HCT116 (cell line): Measurements from ENCODE around the gene ACTN3. TPM values are rescaled to one million over a fixed set of nuclear protein-coding genes. Genes with fewer than 3 reads are reported as not detected.
"Not testable (repeated sequence)": the region's sequence is repeated elsewhere in the genome, so short reads cannot be mapped to it uniquely, and the experiment has no call there.

Experiments used
- ATAC-seq: fragments of 200-7000 bp; cut with Tn5 transposase; 2 replicates; pipeline ENCODE4 v1.9.1; 2020; ENCODE audit warnings: mild to moderate bottlenecking, moderate library complexity
- BruUV-seq: library from RNA; stranded (reverse); fragments of 400-500 nt; replicated peaks from 2 replicates; lab custom pipeline; 2021; lab: Mats Ljungman, UMichigan
- CTCF ChIA-PET: fragments of 300-600 bp; sonication (Branson Sonifier 250); formaldehyde crosslinking; loops from one replicate; lab custom pipeline; 2021; ENCODE audit warnings: antibody characterized with exemption; lab: Charles Lee
- POLR2A ChIA-PET: fragments of 300-600, 350-600 bp; sonication (Branson Sonifier 250); formaldehyde crosslinking; loops from one replicate; lab custom pipeline; 2021; ENCODE audit warnings: antibody characterized with exemption; lab: Charles Lee
- RAD21 ChIA-PET, 2 experiments: fragments of 300-600 bp; sonication (Branson Sonifier 250); formaldehyde crosslinking; loops; one replicate each; lab custom pipeline; 2023; ENCODE audit warnings: low total read pairs in 2 of 2; ENCODE audit not compliant: uncharacterized antibody in 2 of 2, unreplicated experiment in 2 of 2, low non-redundant PET in 1 of 2; lab: Charles Lee
- DNase-seq: peaks from one replicate; pipeline ENCODE4 v3.0.0-alpha.2; 2010; ENCODE audit warnings: low read depth, low spot score
- H2AFZ ChIP-seq: fragments of 200-600 bp; shearing (Covaris generic), sonication (generic); 2 replicates; pipeline ENCODE4 v1.6.1; 2017; ENCODE audit warnings: low read depth, mixed run types, mixed read lengths, antibody characterized with exemption, low read length; ENCODE audit not compliant: poor library complexity, severe bottlenecking
- H3K27ac ChIP-seq: 2 replicates; pipeline ENCODE4 v1.5.1; 2012; ENCODE audit warnings: low read depth, low read length
- H3K27me3 ChIP-seq: fragments of 200-600 bp; sonication (generic); 2 replicates; pipeline ENCODE4 v1.6.1; 2016; ENCODE audit warnings: mixed run types, low read length, mixed read lengths; ENCODE audit not compliant: insufficient read depth
- H3K36me3 ChIP-seq, 2 experiments: fragments of 200-500 bp in 1 of 2; fragments of 200-600 bp in 1 of 2; sonication (Bioruptor generic) in 1 of 2; sonication (generic) in 1 of 2; 2 replicates each; pipeline versions ENCODE4 v1.5.1 to v1.6.1; 2014 to 2016; ENCODE audit warnings: low read length in 2 of 2, inconsistent platforms in 1 of 2, mixed read lengths in 1 of 2, mixed run types in 1 of 2; ENCODE audit not compliant: insufficient read depth in 2 of 2, control insufficient read depth in 1 of 2
- H3K4me1 ChIP-seq, 2 experiments: fragments of 200-600 bp in 1 of 2; sonication (generic) in 1 of 2; 2 replicates each; pipeline versions ENCODE4 v1.5.1 to v1.6.1; 2012 to 2017; ENCODE audit warnings: low read length in 2 of 2, inconsistent platforms in 1 of 2, mild to moderate bottlenecking in 1 of 2, mixed read lengths in 1 of 2, mixed run types in 1 of 2, moderate library complexity in 1 of 2; ENCODE audit not compliant: insufficient read depth in 2 of 2, control insufficient read depth in 1 of 2
- H3K4me2 ChIP-seq: fragments of 200-600 bp; sonication (generic); 2 replicates; pipeline ENCODE4 v1.6.1; 2017; ENCODE audit warnings: mixed run types, low read length, mixed read lengths
- H3K4me3 ChIP-seq, 2 experiments: fragments of 200-600 bp in 1 of 2; sonication (generic) in 1 of 2; replicated peaks in 1 of 2; 2 replicates each; pipeline ENCODE4 v1.5.1; 2011 to 2016; ENCODE audit warnings: low read length in 2 of 2, control low read depth in 1 of 2, low read depth in 1 of 2, mild to moderate bottlenecking in 1 of 2, mixed read lengths in 1 of 2, mixed run types in 1 of 2
- H3K79me2 ChIP-seq: fragments of 200-600 bp; sonication (generic); 2 replicates; pipeline ENCODE4 v1.6.1; 2017; ENCODE audit warnings: mild to moderate bottlenecking, mixed run types, low read length, moderate library complexity, mixed read lengths; ENCODE audit not compliant: insufficient read depth
- H3K9ac ChIP-seq: fragments of 200-600 bp; sonication (generic); 2 replicates; pipeline ENCODE4 v1.6.1; 2016; ENCODE audit warnings: low read length, mixed read lengths
- H3K9me2 ChIP-seq: fragments of 200-600 bp; sonication (generic), shearing (Covaris generic); 2 replicates; pipeline ENCODE4 v1.6.1; 2017; ENCODE audit warnings: mixed run types, mild to moderate bottlenecking, moderate library complexity; ENCODE audit not compliant: insufficient read depth
- H3K9me3 ChIP-seq, 2 experiments: fragments of 200-500 bp in 1 of 2; fragments of 200-600 bp in 1 of 2; sonication (Bioruptor generic) in 1 of 2; sonication (generic) in 1 of 2; 2 replicates each; pipeline ENCODE4 v1.6.1; 2014 to 2017; ENCODE audit warnings: low read length in 2 of 2, mixed read lengths in 2 of 2, inconsistent platforms in 1 of 2, low read depth in 1 of 2, mild to moderate bottlenecking in 1 of 2, mixed run types in 1 of 2, moderate library complexity in 1 of 2; ENCODE audit not compliant: control insufficient read depth in 1 of 2, insufficient read depth in 1 of 2
- H4K20me1 ChIP-seq: fragments of 200-600 bp; sonication (generic), shearing (Covaris generic); 2 replicates; pipeline ENCODE4 v1.6.1; 2017; ENCODE audit warnings: mixed run types, mild to moderate bottlenecking, moderate library complexity; ENCODE audit not compliant: insufficient read depth
- CBX3 ChIP-seq: IDR thresholded peaks from 2 replicates; pipeline ENCODE4 v1.6.1; 2012; ENCODE audit warnings: low read depth
- CEBPB ChIP-seq: IDR thresholded peaks from 2 replicates; pipeline ENCODE4 v1.6.1; 2012; ENCODE audit warnings: low read depth
- ELF1 ChIP-seq: IDR thresholded peaks from 2 replicates; pipeline ENCODE4 v1.6.1; 2012; ENCODE audit warnings: low read depth, borderline replicate concordance
- EZH2 ChIP-seq: fragments of 200-600 bp; sonication (generic); IDR thresholded peaks from 2 replicates; pipeline ENCODE4 v1.6.1; 2017; ENCODE audit warnings: antibody characterized with exemption, mixed run types
- FOSL1 ChIP-seq: IDR thresholded peaks from 2 replicates; pipeline ENCODE4 v1.6.1; 2012; ENCODE audit warnings: low read depth
- TCF7L2 ChIP-seq: IDR thresholded peaks from 2 replicates; pipeline ENCODE4 v1.7.0; 2011; ENCODE audit warnings: borderline replicate concordance, inconsistent platforms; ENCODE audit not compliant: insufficient read depth, insufficient read length; ENCODE audit errors: extremely low read depth
- YY1 ChIP-seq: IDR thresholded peaks from 2 replicates; pipeline ENCODE4 v1.6.1; 2011; ENCODE audit warnings: low read length, low read depth, moderate library complexity, mild to moderate bottlenecking; ENCODE audit not compliant: insufficient replicate concordance; ENCODE audit errors: extremely low read depth
- intact Hi-C: fragments of 100-400 bp; cut with micrococcal nuclease; formaldehyde crosslinking; loops from 2 replicates; pipeline ENCODE4 v1.10.0; 2022
- total RNA-seq: library from RNA; stranded (reverse); gene quantifications from one replicate; pipeline ENCODE4 v1.2.1, GENCODE V29; 2021; ENCODE audit not compliant: unreplicated experiment
- TF ChIP-seq, protein P1 (sequence below): IDR thresholded peaks from 2 replicates; pipeline ENCODE4 v1.6.1; 2012
- TF ChIP-seq, protein P2 (sequence below): IDR thresholded peaks from 2 replicates; pipeline ENCODE4 v1.6.1; 2012

The ACTN3 gene
- total RNA-seq, 1 experiment from 2014 or later = not detected

GRCh38 chr11:66589315-66589714, 42.6 kb downstream of the ACTN3 start:
- H3K9me2 ChIP-seq, H3K27ac ChIP-seq, POLR2A ChIA-PET, H3K27me3 ChIP-seq, H3K79me2 ChIP-seq, BruUV-seq, DNase-seq, H2AFZ ChIP-seq, CTCF ChIA-PET, H3K4me3 ChIP-seq, intact Hi-C loops, H3K36me3 ChIP-seq, ATAC-seq, H3K9ac ChIP-seq, H4K20me1 ChIP-seq, H3K4me2 ChIP-seq, H3K9me3 ChIP-seq, RAD21 ChIA-PET: not testable (repeated sequence)
- peaks cover 4 to 20% of the 10 kb centered on the region in 2 experiments for H3K4me1 ChIP-seq

GRCh38 chr11:66589996-66590675, 43.4 kb downstream of the ACTN3 start:
- intact Hi-C loops = no loop called here
- Histone ChIP-seq H3K36me3 (no peaks in the 10 kb centered on the region), H3K4me3 (no peak overlapping the region), H3K9ac (no peak overlapping the region), H4K20me1 (no peaks in the 10 kb centered on the region), H2AFZ (no peak overlapping the region), H3K9me2 (no peaks in the 10 kb centered on the region), H3K4me1 (peaks cover 4 to 20% of the 10 kb centered on the region in 2 experiments)
- CTCF ChIA-PET = no interaction called here
- no TSS peak for BruUV-seq
- TF ChIP-seq TCF7L2 (no peak), ELF1 (no peak), FOSL1 (no peak), EZH2 (no peak), YY1 (no peak), CEBPB (no peak), CBX3 (no peak)
- TF ChIP-seq, protein P1, sequence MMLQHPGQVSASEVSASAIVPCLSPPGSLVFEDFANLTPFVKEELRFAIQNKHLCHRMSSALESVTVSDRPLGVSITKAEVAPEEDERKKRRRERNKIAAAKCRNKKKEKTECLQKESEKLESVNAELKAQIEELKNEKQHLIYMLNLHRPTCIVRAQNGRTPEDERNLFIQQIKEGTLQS = no peak
- TF ChIP-seq, protein P2, sequence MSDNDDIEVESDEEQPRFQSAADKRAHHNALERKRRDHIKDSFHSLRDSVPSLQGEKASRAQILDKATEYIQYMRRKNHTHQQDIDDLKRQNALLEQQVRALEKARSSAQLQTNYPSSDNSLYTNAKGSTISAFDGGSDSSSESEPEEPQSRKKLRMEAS = no peak
- TF ChIP-seq, all 23 proteins: peak for 0
- H3K79me2 ChIP-seq = peaks cover 12% of the 10 kb centered on the region; the same call in 1 of the 2 replicates
- peaks cover 0 to 3% of the 10 kb centered on the region in 2 experiments; a peak in 1 of 4 replicates for H3K9me3 ChIP-seq
- no peaks in the 10 kb centered on the region for H3K27me3 ChIP-seq
- ATAC-seq (no peak), DNase-seq (no peak)
- no peak overlapping the region for H3K4me2 ChIP-seq
- H3K27ac ChIP-seq = no peak overlapping the region
- POLR2A ChIA-PET = no interaction called here
- RAD21 ChIA-PET = no interaction called here
